Neural cell (in vitro differentiated cells): ENCODE measurements around the gene CFL2. TPM values are rescaled to one million over a fixed set of nuclear protein-coding genes. Genes with fewer than 3 reads are reported as not detected.

ENCODE experiments used
- H2AFZ ChIP-seq: fragments of 200-600, 300-800 bp; sonication (generic), shearing (Covaris generic); 2 replicates; pipeline ENCODE4 v1.6.0; 2014; ENCODE audit warnings: low read depth, mild to moderate bottlenecking, antibody characterized with exemption, low read length, moderate library complexity
- H3F3A ChIP-seq: fragments of 200-600 bp; shearing (Covaris generic); 2 replicates; pipeline ENCODE4 v1.6.1; 2016; ENCODE audit warnings: mild to moderate bottlenecking, moderate library complexity, mixed read lengths, antibody characterized with exemption, low read length; ENCODE audit not compliant: insufficient read depth, poor library complexity, severe bottlenecking
- H3K27ac ChIP-seq: fragments of 200-600, 300-800 bp; sonication (generic), shearing (Covaris generic); 2 replicates; pipeline ENCODE4 v1.5.1; 2014; ENCODE audit warnings: mild to moderate bottlenecking, low read length, moderate library complexity
- H3K27me3 ChIP-seq: fragments of 300-800, 200-600 bp; sonication (generic), shearing (Covaris generic); 2 replicates; pipeline ENCODE4 v1.6.0; 2014; ENCODE audit warnings: mild to moderate bottlenecking, low read depth, low read length, moderate library complexity; ENCODE audit not compliant: insufficient read depth
- H3K36me3 ChIP-seq: fragments of 300-800, 200-600 bp; sonication (generic), shearing (Covaris generic); 2 replicates; pipeline ENCODE4 v1.5.1; 2014; ENCODE audit warnings: mild to moderate bottlenecking, antibody characterized with exemption, low read length, moderate library complexity; ENCODE audit not compliant: insufficient read depth
- H3K4me2 ChIP-seq: fragments of 300-800, 200-600 bp; sonication (generic), shearing (Covaris generic); 2 replicates; pipeline ENCODE4 v1.6.0; 2014; ENCODE audit warnings: mild to moderate bottlenecking, low read length
- H3K4me3 ChIP-seq: fragments of 300-800, 200-600 bp; sonication (generic), shearing (Covaris generic); 2 replicates; pipeline ENCODE4 v1.5.1; 2014; ENCODE audit warnings: mild to moderate bottlenecking, low read length, moderate library complexity
- H3K79me2 ChIP-seq: fragments of 200-600 bp; shearing (Covaris generic); replicated peaks from 2 replicates; pipeline ENCODE4 v1.6.0; 2014; ENCODE audit warnings: mild to moderate bottlenecking, low read length, moderate library complexity; ENCODE audit not compliant: insufficient read depth
- H3K9ac ChIP-seq: fragments of 300-800, 200-600 bp; sonication (generic), shearing (Covaris generic); 2 replicates; pipeline ENCODE4 v1.6.1; 2016; ENCODE audit warnings: mild to moderate bottlenecking, low read length, mixed read lengths
- H3K9me2 ChIP-seq: fragments of 200-600 bp; shearing (Covaris generic); 2 replicates; pipeline ENCODE4 v1.6.1; 2016; ENCODE audit warnings: mild to moderate bottlenecking, low read length, mixed read lengths; ENCODE audit not compliant: insufficient read depth
- H3K9me3 ChIP-seq: fragments of 200-600, 300-800 bp; sonication (generic), shearing (Covaris generic); 2 replicates; pipeline ENCODE4 v1.6.1; 2016; ENCODE audit warnings: mild to moderate bottlenecking, mixed run types, low read length, moderate library complexity, mixed read lengths
- H4K20me1 ChIP-seq: fragments of 200-600 bp; shearing (Covaris generic); 2 replicates; pipeline ENCODE4 v1.6.1; 2016; ENCODE audit warnings: mild to moderate bottlenecking, mixed run types; ENCODE audit not compliant: insufficient read depth
- CTCF ChIP-seq: fragments of 450-650 bp; IDR thresholded peaks from 2 replicates; pipeline ENCODE4 v1.5.1; 2014; ENCODE audit warnings: antibody characterized with exemption, mild to moderate bottlenecking, moderate library complexity; ENCODE audit not compliant: poor library complexity, severe bottlenecking
- EP300 ChIP-seq: fragments of 450-650 bp; conservative IDR thresholded peaks from 2 replicates; pipeline ENCODE4 v1.6.1; 2014; ENCODE audit warnings: antibody characterized with exemption, mild to moderate bottlenecking, moderate library complexity; ENCODE audit not compliant: poor library complexity, severe bottlenecking
- EZH2 ChIP-seq: fragments of 200-600, 300-800 bp; shearing (Covaris generic), sonication (generic); IDR thresholded peaks from 2 replicates; pipeline ENCODE4 v1.6.1; 2014; ENCODE audit warnings: antibody characterized with exemption, low read length, borderline replicate concordance, mild to moderate bottlenecking; ENCODE audit not compliant: insufficient read depth, poor library complexity, severe bottlenecking
- MXI1 ChIP-seq: fragments of 450-650 bp; conservative IDR thresholded peaks from 2 replicates; pipeline ENCODE4 v1.6.1; 2014; ENCODE audit warnings: antibody characterized with exemption, mild to moderate bottlenecking; ENCODE audit not compliant: poor library complexity, severe bottlenecking
- POLR2AphosphoS5 ChIP-seq: IDR thresholded peaks from 2 replicates; pipeline ENCODE4 v1.6.1; 2012
- RAD21 ChIP-seq: fragments of 450-650 bp; conservative IDR thresholded peaks from 2 replicates; pipeline ENCODE4 v1.6.1; 2014; ENCODE audit warnings: antibody characterized with exemption, mild to moderate bottlenecking, moderate library complexity
- REST ChIP-seq: IDR thresholded peaks from 2 replicates; pipeline ENCODE4 v1.6.1; 2012; ENCODE audit warnings: borderline replicate concordance
- SMC3 ChIP-seq: fragments of 450-650 bp; conservative IDR thresholded peaks from 2 replicates; pipeline ENCODE4 v1.6.1; 2014; ENCODE audit warnings: antibody characterized with exemption, mild to moderate bottlenecking, moderate library complexity; ENCODE audit not compliant: poor library complexity
- TAF1 ChIP-seq: IDR thresholded peaks from 2 replicates; pipeline ENCODE4 v1.6.1; 2012; ENCODE audit warnings: low read depth
- polyA plus RNA-seq: library from polyadenylated mRNA; depleted of rRNA; stranded (reverse); fragments of >200 nt; gene quantifications from 2 replicates; pipeline ENCODE4 v1.2.3, GENCODE V29; 2014

The CFL2 gene
- polyA plus RNA-seq, 1 donor from 2014 or later, result 37.8 TPM

GRCh38 chr14:34713122-34713680 is 1.2 kb downstream of the CFL2 start:
- Histone ChIP-seq H3K4me3 (peak overlapping the region; percentile 83), H3K27me3 (no peaks in the 10 kb centered on the region), H3K9me3 (no peaks in the 10 kb centered on the region), H3K4me2 (peak overlapping the region; percentile 61), H3F3A (no peaks in the 10 kb centered on the region), H3K27ac (no peak overlapping the region), H2AFZ (peak overlapping the region; percentile 78), H3K36me3 (peaks cover 6% of the 10 kb centered on the region), H3K9me2 (no peaks in the 10 kb centered on the region), H3K79me2 (peaks cover 11% of the 10 kb centered on the region), H3K9ac (peak overlapping the region; percentile 84), H4K20me1 (no peaks in the 10 kb centered on the region)
- TF ChIP-seq POLR2AphosphoS5 (no peak), SMC3 (no peak), REST (no peak), TAF1 (no peak), EZH2 (no peak), MXI1 (no peak), RAD21 (no peak), EP300 (no peak), CTCF (no peak)

- TF ChIP-seq CTCF (no peak), SMC3 (no peak), TAF1 (no peak), MXI1 (no peak), EP300 (no peak), RAD21 (no peak), POLR2AphosphoS5 (no peak), EZH2 (no peak), REST (no peak)
These were observed 2.3 kb downstream of the CFL2 start for GRCh38 chr14:34711796-34712712.

More at GRCh38 chr14:34711796-34712712, 2.3 kb downstream of the CFL2 start:
- no peaks in the 10 kb centered on the region for H3K9me3 ChIP-seq
- peaks cover 6% of the 10 kb centered on the region for H3K36me3 ChIP-seq
- no peaks in the 10 kb centered on the region for H4K20me1 ChIP-seq
- H3K27ac ChIP-seq, result no peak overlapping the region
- H3K9me2 ChIP-seq, result no peaks in the 10 kb centered on the region
- H2AFZ ChIP-seq, result no peak overlapping the region
- H3K79me2 ChIP-seq, result peaks cover 11% of the 10 kb centered on the region
- peak overlapping the region; percentile 42 for H3K4me2 ChIP-seq
- no peaks in the 10 kb centered on the region for H3K27me3 ChIP-seq
- H3K4me3 ChIP-seq, result peak overlapping the region; percentile 31
- H3F3A ChIP-seq, result no peaks in the 10 kb centered on the region
- no peak overlapping the region for H3K9ac ChIP-seq
